Astrocyte (in vitro differentiated cells and primary cell): ENCODE data around the gene NECTIN4. TPM values are rescaled to one million over a fixed set of nuclear protein-coding genes. Genes with fewer than 3 reads are reported as not detected.

Experiments used
- DNase-seq: peaks from one replicate; pipeline ENCODE4 v3.0.0-alpha.2; 2010; ENCODE audit warnings: low read depth
- FAIRE-seq: peaks from 2 replicates; lab custom pipeline; 2011; peaks lifted over from hg19 to GRCh38; lab: Jason Lieb, UNC
- H2AFZ ChIP-seq: 2 replicates; pipeline ENCODE4 v1.6.0; 2012; ENCODE audit warnings: low read depth, low read length, inconsistent platforms
- H3K27ac ChIP-seq: 2 replicates; pipeline ENCODE4 v1.5.1; 2011; ENCODE audit warnings: low read depth, low read length, inconsistent platforms
- H3K27me3 ChIP-seq: 2 replicates; pipeline ENCODE4 v1.6.0; 2011; ENCODE audit warnings: low read length, inconsistent platforms; ENCODE audit not compliant: insufficient read depth
- H3K36me3 ChIP-seq: 2 replicates; pipeline ENCODE4 v1.5.1; 2011; ENCODE audit warnings: low read length, inconsistent platforms; ENCODE audit not compliant: insufficient read depth
- H3K4me1 ChIP-seq: 2 replicates; pipeline ENCODE4 v1.5.1; 2011; ENCODE audit warnings: low read length, inconsistent platforms; ENCODE audit not compliant: insufficient read depth
- H3K4me2 ChIP-seq: 2 replicates; pipeline ENCODE4 v1.6.0; 2012; ENCODE audit warnings: low read length, inconsistent platforms
- H3K4me3 ChIP-seq: 2 replicates; pipeline ENCODE4 v1.5.1; 2011; ENCODE audit warnings: low read depth, mild to moderate bottlenecking, low read length, inconsistent platforms; ENCODE audit not compliant: insufficient read depth
- H3K79me2 ChIP-seq: 2 replicates; pipeline ENCODE4 v1.6.0; 2012; ENCODE audit warnings: mild to moderate bottlenecking, low read length, inconsistent platforms; ENCODE audit not compliant: insufficient read depth
- H3K9ac ChIP-seq: 2 replicates; pipeline ENCODE4 v1.6.0; 2012; ENCODE audit warnings: mild to moderate bottlenecking, low read length, inconsistent platforms
- H3K9me3 ChIP-seq: 2 replicates; pipeline ENCODE4 v1.5.1; 2012; ENCODE audit warnings: low read depth, mild to moderate bottlenecking, low read length, inconsistent platforms; ENCODE audit not compliant: insufficient read depth
- H4K20me1 ChIP-seq: 2 replicates; pipeline ENCODE4 v1.6.0; 2012; ENCODE audit warnings: low read length, inconsistent platforms; ENCODE audit not compliant: insufficient read depth
- H3K27ac Mint-ChIP-seq: one replicate; pipeline ENCODE4 v1.8.0; 2021; ENCODE audit warnings: mild to moderate bottlenecking, mixed read lengths; ENCODE audit not compliant: unreplicated experiment
- H3K27me3 Mint-ChIP-seq: one replicate; pipeline ENCODE4 v1.8.0; 2021; ENCODE audit warnings: low read depth, mixed read lengths; ENCODE audit not compliant: unreplicated experiment
- H3K36me3 Mint-ChIP-seq: one replicate; pipeline ENCODE4 v1.8.0; 2021; ENCODE audit warnings: low read depth, mixed read lengths; ENCODE audit not compliant: unreplicated experiment
- H3K4me1 Mint-ChIP-seq: one replicate; pipeline ENCODE4 v1.8.0; 2021; ENCODE audit warnings: low read depth, mixed read lengths; ENCODE audit not compliant: unreplicated experiment
- H3K4me3 Mint-ChIP-seq: one replicate; pipeline ENCODE4 v1.8.0; 2021; ENCODE audit warnings: mild to moderate bottlenecking, moderate library complexity, mixed read lengths; ENCODE audit not compliant: unreplicated experiment
- H3K9me3 Mint-ChIP-seq: one replicate; pipeline ENCODE4 v1.8.0; 2021; ENCODE audit warnings: mild to moderate bottlenecking, mixed read lengths; ENCODE audit not compliant: unreplicated experiment
- EZH2 ChIP-seq: IDR thresholded peaks from 2 replicates; pipeline ENCODE4 v1.6.1; 2012; ENCODE audit warnings: mild to moderate bottlenecking, low read length, inconsistent platforms; ENCODE audit not compliant: insufficient read depth
- total RNA-seq: library from RNA; stranded (reverse); gene quantifications from 2 replicates; pipeline ENCODE4 v1.2.1, GENCODE V29; 2021
- TF ChIP-seq, protein P1 (sequence below): IDR thresholded peaks from 2 replicates; pipeline ENCODE4 v1.5.1; 2011; ENCODE audit warnings: low read depth, mild to moderate bottlenecking, inconsistent platforms, low read length, moderate library complexity; ENCODE audit not compliant: insufficient read depth

The NECTIN4 gene
- total RNA-seq, 1 donor from 2014 or later, result 1.9 TPM

DNA sequence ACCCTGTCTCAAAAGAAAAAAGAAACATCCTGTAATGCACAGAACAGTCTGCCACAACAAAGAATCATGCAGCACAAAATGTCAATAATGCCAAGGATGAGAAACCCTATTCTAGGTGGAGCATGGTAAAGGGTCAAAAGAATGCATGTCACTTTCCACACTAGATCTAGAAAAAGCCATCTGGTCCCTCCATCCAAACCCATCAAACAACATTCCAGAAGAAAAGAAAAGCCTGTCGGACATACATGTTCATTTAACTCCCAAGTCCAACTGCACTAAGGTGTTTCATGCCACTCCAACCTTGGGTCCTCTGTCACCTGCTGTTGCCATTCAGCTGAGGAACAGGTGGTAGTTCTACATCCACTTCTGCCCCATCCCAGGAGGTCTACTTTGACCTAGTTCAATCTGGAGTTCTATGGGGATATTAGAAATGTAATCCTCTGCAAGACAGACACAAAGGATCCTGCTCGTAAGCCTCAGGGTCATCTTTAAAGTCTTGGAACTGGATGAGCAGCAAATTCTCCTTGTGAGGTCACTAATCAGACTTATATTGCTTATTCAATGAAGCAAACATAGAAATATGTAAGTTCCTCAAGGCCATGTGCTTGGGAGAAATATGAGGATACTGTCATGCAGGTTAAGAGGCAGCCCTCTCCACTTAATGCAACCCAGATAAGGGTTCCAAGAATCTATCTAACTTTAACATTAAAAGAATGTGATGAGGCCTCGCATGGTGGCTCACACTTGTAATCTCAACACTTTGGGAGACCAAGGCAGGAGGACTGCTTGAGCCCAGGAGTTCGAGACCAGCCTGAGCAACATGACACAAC is 39.4 kb upstream of the NECTIN4 start:
- no peak for TF ChIP-seq EZH2
- TF ChIP-seq, protein P1, sequence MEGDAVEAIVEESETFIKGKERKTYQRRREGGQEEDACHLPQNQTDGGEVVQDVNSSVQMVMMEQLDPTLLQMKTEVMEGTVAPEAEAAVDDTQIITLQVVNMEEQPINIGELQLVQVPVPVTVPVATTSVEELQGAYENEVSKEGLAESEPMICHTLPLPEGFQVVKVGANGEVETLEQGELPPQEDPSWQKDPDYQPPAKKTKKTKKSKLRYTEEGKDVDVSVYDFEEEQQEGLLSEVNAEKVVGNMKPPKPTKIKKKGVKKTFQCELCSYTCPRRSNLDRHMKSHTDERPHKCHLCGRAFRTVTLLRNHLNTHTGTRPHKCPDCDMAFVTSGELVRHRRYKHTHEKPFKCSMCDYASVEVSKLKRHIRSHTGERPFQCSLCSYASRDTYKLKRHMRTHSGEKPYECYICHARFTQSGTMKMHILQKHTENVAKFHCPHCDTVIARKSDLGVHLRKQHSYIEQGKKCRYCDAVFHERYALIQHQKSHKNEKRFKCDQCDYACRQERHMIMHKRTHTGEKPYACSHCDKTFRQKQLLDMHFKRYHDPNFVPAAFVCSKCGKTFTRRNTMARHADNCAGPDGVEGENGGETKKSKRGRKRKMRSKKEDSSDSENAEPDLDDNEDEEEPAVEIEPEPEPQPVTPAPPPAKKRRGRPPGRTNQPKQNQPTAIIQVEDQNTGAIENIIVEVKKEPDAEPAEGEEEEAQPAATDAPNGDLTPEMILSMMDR, result no peak
- H3K27ac Mint-ChIP-seq, result no peak overlapping the region
- Histone ChIP-seq H3K9me3 (no peaks in the 10 kb centered on the region), H2AFZ (no peak overlapping the region), H4K20me1 (peaks cover 73% of the 10 kb centered on the region), H3K27me3 (no peaks in the 10 kb centered on the region), H3K36me3 (peaks cover 30% of the 10 kb centered on the region), H3K79me2 (peaks cover 87% of the 10 kb centered on the region), H3K27ac (no peak overlapping the region), H3K4me3 (no peak overlapping the region), H3K4me2 (no peak overlapping the region), H3K4me1 (peaks cover 5% of the 10 kb centered on the region), H3K9ac (no peak overlapping the region)
- DNase-seq, result no peak
- peaks cover 28% of the 10 kb centered on the region for H3K4me1 Mint-ChIP-seq
- H3K9me3 Mint-ChIP-seq, result no peaks in the 10 kb centered on the region
- no peak overlapping the region for H3K4me3 Mint-ChIP-seq
- H3K36me3 Mint-ChIP-seq, result peaks cover 28% of the 10 kb centered on the region
- no peak for FAIRE-seq
- no peaks in the 10 kb centered on the region for H3K27me3 Mint-ChIP-seq

GRCh38 chr1:161127649-161128048 is 38.3 kb upstream of the NECTIN4 start:
- DNase-seq (no peak), FAIRE-seq (no peak)
- peaks cover 32% of the 10 kb centered on the region for H3K36me3 ChIP-seq
- Mint-ChIP-seq H3K9me3 (no peaks in the 10 kb centered on the region), H3K27ac (no peak overlapping the region), H3K4me3 (peak overlapping the region; percentile 22), H3K4me1 (peaks cover 28% of the 10 kb centered on the region), H3K27me3 (no peaks in the 10 kb centered on the region), H3K36me3 (peaks cover 32% of the 10 kb centered on the region)
- H3K4me3 ChIP-seq, result no peak overlapping the region
- no peaks in the 10 kb centered on the region for H3K9me3 ChIP-seq
- H3K27ac ChIP-seq, result no peak overlapping the region
- TF ChIP-seq EZH2, result no peak
- TF ChIP-seq, protein P1, result no peak
- H2AFZ ChIP-seq, result no peak overlapping the region
- peaks cover 5% of the 10 kb centered on the region for H3K4me1 ChIP-seq
- H3K4me2 ChIP-seq, result no peak overlapping the region
- no peaks in the 10 kb centered on the region for H3K27me3 ChIP-seq
- peaks cover 81% of the 10 kb centered on the region for H3K79me2 ChIP-seq
- peaks cover 74% of the 10 kb centered on the region for H4K20me1 ChIP-seq
- no peak overlapping the region for H3K9ac ChIP-seq

DNA sequence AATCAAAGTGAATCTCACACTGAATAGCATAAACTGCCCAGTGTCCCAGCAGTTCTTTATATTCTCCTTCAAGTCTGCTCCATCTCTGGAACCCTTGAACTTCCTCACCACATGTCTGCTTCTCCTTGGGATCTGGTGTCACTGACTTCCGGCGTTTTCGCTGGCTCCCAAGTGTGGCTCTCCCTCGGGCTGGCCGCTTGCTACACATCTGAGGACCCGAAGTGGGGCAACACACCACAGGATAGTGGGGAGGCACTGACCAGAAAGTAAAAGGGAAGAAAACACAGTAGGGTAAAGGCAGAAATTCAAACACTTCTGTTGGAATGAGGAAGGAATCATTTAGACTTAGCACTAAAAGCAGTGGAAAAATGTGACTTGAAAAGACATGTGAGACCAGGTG is 33.6 kb upstream of the NECTIN4 start:
- Histone ChIP-seq H3K79me2 (peaks cover 67% of the 10 kb centered on the region), H3K36me3 (peaks cover 46% of the 10 kb centered on the region), H3K4me3 (no peak overlapping the region), H4K20me1 (peaks cover 50% of the 10 kb centered on the region), H2AFZ (no peak overlapping the region), H3K4me2 (no peak overlapping the region), H3K9ac (no peak overlapping the region), H3K27me3 (no peaks in the 10 kb centered on the region), H3K4me1 (peaks cover 16% of the 10 kb centered on the region), H3K9me3 (no peaks in the 10 kb centered on the region), H3K27ac (no peak overlapping the region)
- Mint-ChIP-seq H3K27me3 (no peaks in the 10 kb centered on the region), H3K4me1 (peaks cover 34% of the 10 kb centered on the region), H3K36me3 (peaks cover 36% of the 10 kb centered on the region), H3K4me3 (no peak overlapping the region), H3K27ac (no peak overlapping the region), H3K9me3 (no peaks in the 10 kb centered on the region)
- TF ChIP-seq EZH2, result no peak
- no peak for FAIRE-seq
- DNase-seq, result no peak
